NOMO-1 treated with DMSO at 0.1 percent for 48 hours (cell line): Measurements from ENCODE around the gene CNGB1.
A peak's percentile ranks its signal among the peaks of the same experiment; 100 is the strongest.
"Not testable (repeated sequence)": the region's sequence is repeated elsewhere in the genome, so short reads cannot be mapped to it uniquely, and the experiment has no call there.

ENCODE experiments used
- DNase-seq: peaks from one replicate; lab custom pipeline; 2025; ENCODE audit not compliant: unreplicated experiment; lab: John Stamatoyannopoulos, UW

The CNGB1 gene

GRCh38 chr16:57911743-57912142 lies 59.2 kb downstream of the CNGB1 start:
- DNase-seq = no peak

GRCh38 chr16:57910696-57911095 lies 60.2 kb downstream of the CNGB1 start:
- DNase-seq = no peak

GRCh38 chr16:57908409-57908987 lies 62.4 kb downstream of the CNGB1 start:
- no peak for DNase-seq

GRCh38 chr16:57906382-57907316 lies 64.3 kb downstream of the CNGB1 start:
- no peak for DNase-seq

- no peak for DNase-seq
Observed at GRCh38 chr16:57904101-57904500, 66.8 kb downstream of the CNGB1 start.

GRCh38 chr16:57903656-57904055 lies 67.3 kb downstream of the CNGB1 start:
- DNase-seq = no peak

GRCh38 chr16:57901480-57902069 lies 69.4 kb downstream of the CNGB1 start:
- DNase-seq = no peak

GRCh38 chr16:57900796-57901479 lies 70.0 kb downstream of the CNGB1 start:
- DNase-seq = no peak

- DNase-seq = peak; percentile 55
Observed at GRCh38 chr16:57899771-57900661, 70.9 kb downstream of the CNGB1 start.

- no peak for DNase-seq
Observed at GRCh38 chr16:57898961-57899360, 72.0 kb downstream of the CNGB1 start.

- DNase-seq = no peak
Observed at GRCh38 chr16:57897996-57898395, 72.9 kb downstream of the CNGB1 start.

GRCh38 chr16:57897053-57897784 lies 73.7 kb downstream of the CNGB1 start:
- no peak for DNase-seq

GRCh38 chr16:57895081-57895547 lies 75.8 kb downstream of the CNGB1 start:
- not testable (repeated sequence) for DNase-seq

- DNase-seq = no peak
Observed at GRCh38 chr16:57894390-57895080, 76.4 kb downstream of the CNGB1 start.

GRCh38 chr16:57893559-57894389 lies 77.2 kb downstream of the CNGB1 start:
- DNase-seq = peak; percentile 74

- DNase-seq = no peak
Observed at GRCh38 chr16:57893217-57893558, 77.7 kb downstream of the CNGB1 start.

- no peak for DNase-seq
Observed at GRCh38 chr16:57892447-57893096, 78.4 kb downstream of the CNGB1 start.

- DNase-seq = peak; percentile 13
Observed at GRCh38 chr16:57892041-57892440, 78.9 kb downstream of the CNGB1 start.
